KMS-11 (cell line): ENCODE measurements around the gene BRAP.

Experiments
- H2AFZ ChIP-seq: fragments of 200-600 bp; sonication (generic); 2 replicates; pipeline ENCODE4 v1.6.1; 2016; ENCODE audit warnings: antibody characterized with exemption, mixed run types, low read depth
- H3K27ac ChIP-seq: fragments of 200-600 bp; sonication (generic); 2 replicates; pipeline ENCODE4 v1.6.1; 2016; ENCODE audit warnings: mild to moderate bottlenecking, mixed run types
- H3K27me3 ChIP-seq: fragments of 200-600 bp; sonication (generic); 2 replicates; pipeline ENCODE4 v1.6.1; 2017; ENCODE audit warnings: mild to moderate bottlenecking, low read depth, mixed run types, moderate library complexity; ENCODE audit not compliant: insufficient read depth
- H3K36me3 ChIP-seq: fragments of 200-600 bp; sonication (generic); 2 replicates; pipeline ENCODE4 v1.6.1; 2017; ENCODE audit warnings: mild to moderate bottlenecking, mixed run types; ENCODE audit not compliant: insufficient read depth
- H3K4me1 ChIP-seq: fragments of 200-600 bp; sonication (generic); 2 replicates; pipeline ENCODE4 v1.6.1; 2016; ENCODE audit warnings: mild to moderate bottlenecking, low read depth, mixed run types; ENCODE audit not compliant: poor library complexity, severe bottlenecking
- H3K4me2 ChIP-seq: fragments of 200-600 bp; sonication (generic); 2 replicates; pipeline ENCODE4 v1.7.0; 2016; ENCODE audit warnings: mild to moderate bottlenecking, mixed run types
- H3K4me3 ChIP-seq: fragments of 200-600 bp; sonication (generic); IDR thresholded peaks from 2 replicates; pipeline ENCODE4 v1.6.1; 2017; ENCODE audit warnings: low read depth, low read length, mixed read lengths; ENCODE audit not compliant: insufficient read depth
- H3K79me2 ChIP-seq: fragments of 200-600 bp; sonication (generic); 2 replicates; pipeline ENCODE4 v1.6.1; 2016; ENCODE audit warnings: low read depth, mixed run types; ENCODE audit not compliant: insufficient read depth
- H3K9ac ChIP-seq: fragments of 200-600 bp; sonication (generic); 2 replicates; pipeline ENCODE4 v1.6.1; 2016; ENCODE audit warnings: mild to moderate bottlenecking, mixed run types
- H4K20me1 ChIP-seq: fragments of 200-600 bp; sonication (generic); 2 replicates; pipeline ENCODE4 v1.6.1; 2016; ENCODE audit warnings: mild to moderate bottlenecking, mixed run types; ENCODE audit not compliant: insufficient read depth
- CTCF ChIP-seq: fragments of 200-600 bp; sonication (generic); conservative IDR thresholded peaks from 2 replicates; pipeline ENCODE4 v1.6.1; 2017; ENCODE audit warnings: low read depth, mild to moderate bottlenecking, antibody characterized with exemption, low read length, moderate library complexity, mixed read lengths

BRAP gene

GRCh38 chr12:111672822-111673381 lies 12.9 kb downstream of the BRAP start:
- Histone ChIP-seq H3K36me3 (no peaks in the 10 kb centered on the region), H3K9ac (no peak overlapping the region), H3K27me3 (no peaks in the 10 kb centered on the region), H3K4me3 (no peak overlapping the region), H3K79me2 (no peaks in the 10 kb centered on the region), H3K4me1 (peaks cover 7% of the 10 kb centered on the region), H4K20me1 (no peaks in the 10 kb centered on the region), H3K27ac (no peak overlapping the region), H2AFZ (no peak overlapping the region), H3K4me2 (no peak overlapping the region)
- no peak for TF ChIP-seq CTCF

GRCh38 chr12:111664961-111665865 lies 20.5 kb downstream of the BRAP start:
- Histone ChIP-seq H3K36me3 (no peaks in the 10 kb centered on the region), H3K27ac (no peak overlapping the region), H2AFZ (no peak overlapping the region)

GRCh38 chr12:111664499-111664898 lies 21.3 kb downstream of the BRAP start:
- TF ChIP-seq CTCF = no peak
- no peaks in the 10 kb centered on the region for H3K27me3 ChIP-seq
- no peak overlapping the region for H2AFZ ChIP-seq
- H3K36me3 ChIP-seq = no peaks in the 10 kb centered on the region
- peaks cover 70% of the 10 kb centered on the region for H3K4me1 ChIP-seq
- no peak overlapping the region for H3K4me3 ChIP-seq
- H3K4me2 ChIP-seq = peak overlapping the region; percentile 42
- H4K20me1 ChIP-seq = no peaks in the 10 kb centered on the region
- no peak overlapping the region for H3K9ac ChIP-seq
- H3K27ac ChIP-seq = no peak overlapping the region
- no peaks in the 10 kb centered on the region for H3K79me2 ChIP-seq

More at GRCh38 chr12:111664961-111665865, 20.5 kb downstream of the BRAP start:
- no peaks in the 10 kb centered on the region for H3K27me3 ChIP-seq
- H3K4me2 ChIP-seq = peak overlapping the region; percentile 42
- no peak for TF ChIP-seq CTCF
- H3K79me2 ChIP-seq = no peaks in the 10 kb centered on the region
- no peak overlapping the region for H3K4me3 ChIP-seq
- H3K4me1 ChIP-seq = peaks cover 63% of the 10 kb centered on the region
- no peak overlapping the region for H3K9ac ChIP-seq
- H4K20me1 ChIP-seq = no peaks in the 10 kb centered on the region

GRCh38 chr12:111656016-111656415 lies 29.7 kb downstream of the BRAP start:
- Histone ChIP-seq H4K20me1 (no peaks in the 10 kb centered on the region), H3K4me3 (no peak overlapping the region), H2AFZ (no peak overlapping the region), H3K79me2 (no peaks in the 10 kb centered on the region), H3K27ac (no peak overlapping the region), H3K4me1 (peaks cover 25% of the 10 kb centered on the region), H3K36me3 (no peaks in the 10 kb centered on the region; the same call in 1 of the 2 replicates), H3K9ac (no peak overlapping the region), H3K27me3 (no peaks in the 10 kb centered on the region), H3K4me2 (no peak overlapping the region)
- TF ChIP-seq CTCF = no peak
